WTC11 (cell line): ENCODE data around the gene SNRNP35. TPM values are rescaled to one million over a fixed set of nuclear protein-coding genes. Genes with fewer than 3 reads are reported as not detected.

Experiments
- ATAC-seq: fragments of 200-7000 bp; cut with Tn5 transposase; 2 replicates; pipeline ENCODE4 v1.10.0; 2021; ENCODE audit warnings: mild to moderate bottlenecking, moderate library complexity
- CTCF ChIA-PET: fragments of 300-600 bp; sonication (Branson Sonifier 250); formaldehyde crosslinking; loops from one replicate; lab custom pipeline; 2021; ENCODE audit warnings: antibody characterized with exemption; lab: Charles Lee
- POLR2A ChIA-PET: fragments of 350-600 bp; sonication (Branson Sonifier 250); formaldehyde crosslinking; loops from one replicate; lab custom pipeline; 2021; ENCODE audit warnings: antibody characterized with exemption; lab: Charles Lee
- DNase-seq: peaks from one replicate; pipeline ENCODE4 v3.0.0; 2021; ENCODE audit warnings: low spot score
- H3K27ac Mint-ChIP-seq: 2 replicates; pipeline ENCODE4 v1.8.0; 2021; ENCODE audit warnings: mixed read lengths
- H3K27me3 Mint-ChIP-seq: 2 replicates; pipeline ENCODE4 v1.8.0; 2021; ENCODE audit warnings: low read depth, mild to moderate bottlenecking, moderate library complexity, mixed read lengths
- H3K36me3 Mint-ChIP-seq: 2 replicates; pipeline ENCODE4 v1.8.0; 2021; ENCODE audit warnings: mixed read lengths
- H3K4me1 Mint-ChIP-seq: 2 replicates; pipeline ENCODE4 v1.8.0; 2022; ENCODE audit warnings: mixed read lengths
- H3K4me3 Mint-ChIP-seq: 2 replicates; pipeline ENCODE4 v1.8.0; 2021; ENCODE audit warnings: mild to moderate bottlenecking, moderate library complexity, mixed read lengths
- H3K9me3 Mint-ChIP-seq: 2 replicates; pipeline ENCODE4 v1.8.0; 2021; ENCODE audit warnings: mixed read lengths
- AR ChIP-seq: fragments of 250-450 bp; sonication (Bioruptor Pico); IDR thresholded peaks from 2 replicates; pipeline ENCODE4 v1.9.0; 2021; ENCODE audit warnings: mild to moderate bottlenecking
- ARID4B ChIP-seq: sonication (generic); formaldehyde crosslinking; IDR thresholded peaks from 2 replicates; pipeline ENCODE4 v1.8.0; 2023; ENCODE audit warnings: missing genetic modification reagents, mild to moderate bottlenecking, borderline replicate concordance
- ATF1 ChIP-seq: sonication (generic); formaldehyde crosslinking; IDR thresholded peaks from 2 replicates; pipeline ENCODE4 v1.8.1; 2023; ENCODE audit warnings: mild to moderate bottlenecking, moderate library complexity, missing genetic modification reagents
- E2F1 ChIP-seq: sonication (generic); formaldehyde crosslinking; IDR thresholded peaks from 2 replicates; pipeline ENCODE4 v1.8.0; 2022; ENCODE audit warnings: mild to moderate bottlenecking, missing genetic modification reagents
- GRHL2 ChIP-seq: fragments of 250-450 bp; sonication (Bioruptor Pico); IDR thresholded peaks from 2 replicates; pipeline ENCODE4 v1.8.0; 2022; ENCODE audit warnings: mild to moderate bottlenecking, moderate library complexity; ENCODE audit not compliant: insufficient replicate concordance, severe bottlenecking
- IRF2 ChIP-seq: sonication (generic); formaldehyde crosslinking; IDR thresholded peaks from 2 replicates; pipeline ENCODE4 v1.8.0; 2022; ENCODE audit warnings: low read depth, missing genetic modification reagents, borderline replicate concordance
- JAZF1 ChIP-seq: fragments of 250-450 bp; sonication (Bioruptor Pico); IDR thresholded peaks from 2 replicates; pipeline ENCODE4 v1.9.0; 2021; ENCODE audit warnings: moderate library complexity, mild to moderate bottlenecking, inconsistent platforms
- NFYB ChIP-seq: sonication (generic); formaldehyde crosslinking; conservative IDR thresholded peaks from 2 replicates; pipeline ENCODE4 v1.8.0; 2022; ENCODE audit warnings: low read depth, missing genetic modification reagents
- NR1H2 ChIP-seq: sonication (generic); formaldehyde crosslinking; IDR thresholded peaks from 2 replicates; pipeline ENCODE4 v1.9.0; 2021; ENCODE audit warnings: mild to moderate bottlenecking, moderate library complexity, missing genetic modification reagents
- NR2C2 ChIP-seq: sonication (generic); formaldehyde crosslinking; IDR thresholded peaks from 2 replicates; pipeline ENCODE4 v1.8.0; 2022; ENCODE audit warnings: mild to moderate bottlenecking, missing genetic modification reagents
- NR3C1 ChIP-seq: sonication (generic); formaldehyde crosslinking; conservative IDR thresholded peaks from 2 replicates; pipeline ENCODE4 v1.8.1; 2023; ENCODE audit warnings: low read depth, mild to moderate bottlenecking, missing genetic modification reagents
- RELA ChIP-seq: sonication (generic); formaldehyde crosslinking; IDR thresholded peaks from 2 replicates; pipeline ENCODE4 v1.8.1; 2022; ENCODE audit warnings: missing genetic modification reagents, mild to moderate bottlenecking, borderline replicate concordance
- SMAD4 ChIP-seq: sonication (generic); formaldehyde crosslinking; IDR thresholded peaks from 2 replicates; pipeline ENCODE4 v1.8.0; 2022; ENCODE audit warnings: mild to moderate bottlenecking, missing genetic modification reagents
- STAT6 ChIP-seq: sonication (generic); formaldehyde crosslinking; conservative IDR thresholded peaks from 2 replicates; pipeline ENCODE4 v1.8.1; 2023; ENCODE audit warnings: mild to moderate bottlenecking, low read depth, missing genetic modification reagents, moderate library complexity
- ZBTB21 ChIP-seq: sonication (generic); formaldehyde crosslinking; IDR thresholded peaks from 2 replicates; pipeline ENCODE4 v1.8.1; 2023; ENCODE audit warnings: mild to moderate bottlenecking, missing genetic modification reagents, borderline replicate concordance
- ZBTB43 ChIP-seq: sonication (generic); formaldehyde crosslinking; IDR thresholded peaks from 2 replicates; pipeline ENCODE4 v1.8.1; 2023; ENCODE audit warnings: mild to moderate bottlenecking, missing genetic modification reagents
- ZNF263 ChIP-seq: sonication (generic); formaldehyde crosslinking; IDR thresholded peaks from 2 replicates; pipeline ENCODE4 v1.8.1; 2022; ENCODE audit warnings: low read depth, mild to moderate bottlenecking, moderate library complexity, missing genetic modification reagents
- ZNF317 ChIP-seq: sonication (generic); formaldehyde crosslinking; IDR thresholded peaks from 2 replicates; pipeline ENCODE4 v1.8.1; 2023; ENCODE audit warnings: low read depth, mild to moderate bottlenecking, moderate library complexity, missing genetic modification reagents, borderline replicate concordance
- ZNF671 ChIP-seq: fragments of 250-450 bp; sonication (Bioruptor Pico); IDR thresholded peaks from 2 replicates; pipeline ENCODE4 v1.8.0; 2021; ENCODE audit warnings: mild to moderate bottlenecking
- ZSCAN18 ChIP-seq: fragments of 250-450 bp; sonication (Bioruptor Pico); IDR thresholded peaks from 2 replicates; pipeline ENCODE4 v2.1.2; 2022; ENCODE audit warnings: mild to moderate bottlenecking, moderate library complexity
- total RNA-seq: library from RNA; stranded (reverse); gene quantifications from 3 replicates; pipeline ENCODE4 v1.2.3, GENCODE V29; 2021

SNRNP35 gene
- total RNA-seq, 1 experiment from 2014 or later = 20.0 TPM

- H3K27ac Mint-ChIP-seq = no peak overlapping the region
- TF ChIP-seq ZSCAN18 (CRISPR knock-in tag) (no peak), ARID4B (CRISPR knock-in tag) (no peak), E2F1 (no peak), ZBTB21 (CRISPR knock-in tag) (no peak), NR1H2 (CRISPR knock-in tag) (no peak), IRF2 (CRISPR knock-in tag) (no peak)
- H3K27me3 Mint-ChIP-seq = no peaks in the 10 kb centered on the region
- CTCF ChIA-PET = interaction anchor here (1.3 kb wide), 1 partner anchor 92 kb away, joined by 3 read pairs; no protein-coding TSS in a partner anchor
- no peaks in the 10 kb centered on the region for H3K36me3 Mint-ChIP-seq
- ATAC-seq = no peak
- no peak for DNase-seq
- peaks cover 8% of the 10 kb centered on the region for H3K4me1 Mint-ChIP-seq
- no peak overlapping the region for H3K4me3 Mint-ChIP-seq
- H3K9me3 Mint-ChIP-seq = no peaks in the 10 kb centered on the region
- POLR2A ChIA-PET = no interaction called here
Observed at GRCh38 chr12:123489580-123489979, 31.6 kb downstream of the SNRNP35 start.

GRCh38 chr12:123490089-123490488 lies 32.1 kb downstream of the SNRNP35 start:
- Mint-ChIP-seq H3K36me3 (no peaks in the 10 kb centered on the region), H3K4me3 (no peak overlapping the region), H3K9me3 (no peaks in the 10 kb centered on the region), H3K27me3 (no peaks in the 10 kb centered on the region), H3K27ac (no peak overlapping the region), H3K4me1 (peaks cover 8% of the 10 kb centered on the region)
- DNase-seq (no peak), ATAC-seq (no peak)
- ChIA-PET POLR2A (no interaction called here), CTCF (no interaction called here)
- TF ChIP-seq ZNF671 (CRISPR knock-in tag) (no peak), NR2C2 (no peak), NR3C1 (no peak), SMAD4 (no peak), ATF1 (no peak), NFYB (CRISPR knock-in tag) (no peak), AR (CRISPR knock-in tag) (no peak), JAZF1 (no peak), ZBTB43 (CRISPR knock-in tag) (no peak), GRHL2 (no peak), ZNF263 (CRISPR knock-in tag) (no peak), RELA (CRISPR knock-in tag) (no peak), ZNF317 (CRISPR knock-in tag) (no peak), ZSCAN18 (CRISPR knock-in tag) (no peak), STAT6 (CRISPR knock-in tag) (no peak)
